Neural progenitor cell (in vitro differentiated cells): Measurements from ENCODE around the gene TSPAN32. TPM values are rescaled to one million over a fixed set of nuclear protein-coding genes. Genes with fewer than 3 reads are reported as not detected.

Experiments used
- DNase-seq: peaks from one replicate; pipeline ENCODE4 v3.0.0-alpha.2; 2016; ENCODE audit warnings: low spot score
- H2AFZ ChIP-seq: fragments of 200-600 bp; sonication (generic); replicated peaks from 2 replicates; pipeline ENCODE4 v1.6.1; 2016; ENCODE audit warnings: antibody characterized with exemption
- H3F3A ChIP-seq: fragments of 200-600 bp; sonication (generic); 2 replicates; pipeline ENCODE4 v1.6.1; 2016; ENCODE audit warnings: antibody characterized with exemption, low read depth
- H3K27ac ChIP-seq: fragments of 200-600 bp; sonication (generic); 2 replicates; pipeline ENCODE4 v1.5.1; 2016; ENCODE audit warnings: mild to moderate bottlenecking
- H3K27me3 ChIP-seq: fragments of 200-600 bp; sonication (generic); 2 replicates; pipeline ENCODE4 v1.6.1; 2016; ENCODE audit warnings: mild to moderate bottlenecking, moderate library complexity
- H3K36me3 ChIP-seq: fragments of 200-600 bp; sonication (generic); 2 replicates; pipeline ENCODE4 v1.5.1; 2016
- H3K4me1 ChIP-seq: fragments of 200-600 bp; sonication (generic); 2 replicates; pipeline ENCODE4 v1.6.1; 2016; ENCODE audit warnings: mixed run types
- H3K4me2 ChIP-seq: fragments of 200-600 bp; sonication (generic); 2 replicates; pipeline ENCODE4 v1.6.1; 2016
- H3K4me3 ChIP-seq: fragments of 200-600 bp; sonication (generic); 2 replicates; pipeline ENCODE4 v1.5.1; 2016
- H3K79me2 ChIP-seq: fragments of 200-600 bp; sonication (generic); 2 replicates; pipeline ENCODE4 v1.6.1; 2016; ENCODE audit warnings: low read depth
- H3K9ac ChIP-seq: fragments of 200-600 bp; sonication (generic); 2 replicates; pipeline ENCODE4 v1.6.1; 2016
- H3K9me3 ChIP-seq: fragments of 200-600 bp; sonication (generic); 2 replicates; pipeline ENCODE4 v1.5.1; 2016; ENCODE audit warnings: low read depth
- H4K20me1 ChIP-seq: fragments of 200-600 bp; sonication (generic); 2 replicates; pipeline ENCODE4 v1.6.1; 2016; ENCODE audit warnings: low read depth
- H3K27ac Mint-ChIP-seq: 3 replicates; pipeline ENCODE4 v1.8.0; 2021; ENCODE audit warnings: mixed read lengths
- H3K27me3 Mint-ChIP-seq: 2 replicates; pipeline ENCODE4 v1.8.0; 2022; ENCODE audit warnings: low read depth, mild to moderate bottlenecking, inconsistent platforms, moderate library complexity, mixed read lengths; ENCODE audit not compliant: insufficient read depth
- H3K36me3 Mint-ChIP-seq: 3 replicates; pipeline ENCODE4 v1.8.0; 2021; ENCODE audit warnings: mixed read lengths
- H3K4me1 Mint-ChIP-seq: 3 replicates; pipeline ENCODE4 v1.8.0; 2021; ENCODE audit warnings: mixed read lengths
- H3K4me3 Mint-ChIP-seq: 3 replicates; pipeline ENCODE4 v1.8.0; 2021; ENCODE audit warnings: mild to moderate bottlenecking, moderate library complexity, mixed read lengths
- H3K9me3 Mint-ChIP-seq: 3 replicates; pipeline ENCODE4 v1.8.0; 2020; ENCODE audit warnings: mixed read lengths
- EZH2 ChIP-seq: fragments of 200-600 bp; sonication (generic); IDR thresholded peaks from 2 replicates; pipeline ENCODE4 v1.6.1; 2017; ENCODE audit warnings: antibody characterized with exemption, mild to moderate bottlenecking, moderate library complexity
- EZH2phosphoT487 ChIP-seq: fragments of 200-600 bp; sonication (generic); IDR thresholded peaks from 2 replicates; pipeline ENCODE4 v1.6.1; 2017; ENCODE audit warnings: antibody characterized with exemption
- total RNA-seq: library from RNA; depleted of rRNA; stranded (reverse); fragments of >200 nt; gene quantifications from 2 replicates; pipeline ENCODE4 v1.2.3, GENCODE V29; 2015; ENCODE audit warnings: low replicate concordance
- TF ChIP-seq, protein P1 (sequence below): fragments of 200-600 bp; sonication (generic); IDR thresholded peaks from 2 replicates; pipeline ENCODE4 v1.5.1; 2017; ENCODE audit warnings: antibody characterized with exemption, mild to moderate bottlenecking

TSPAN32 gene
- total RNA-seq, 1 donor from 2014 or later: not detected

DNA sequence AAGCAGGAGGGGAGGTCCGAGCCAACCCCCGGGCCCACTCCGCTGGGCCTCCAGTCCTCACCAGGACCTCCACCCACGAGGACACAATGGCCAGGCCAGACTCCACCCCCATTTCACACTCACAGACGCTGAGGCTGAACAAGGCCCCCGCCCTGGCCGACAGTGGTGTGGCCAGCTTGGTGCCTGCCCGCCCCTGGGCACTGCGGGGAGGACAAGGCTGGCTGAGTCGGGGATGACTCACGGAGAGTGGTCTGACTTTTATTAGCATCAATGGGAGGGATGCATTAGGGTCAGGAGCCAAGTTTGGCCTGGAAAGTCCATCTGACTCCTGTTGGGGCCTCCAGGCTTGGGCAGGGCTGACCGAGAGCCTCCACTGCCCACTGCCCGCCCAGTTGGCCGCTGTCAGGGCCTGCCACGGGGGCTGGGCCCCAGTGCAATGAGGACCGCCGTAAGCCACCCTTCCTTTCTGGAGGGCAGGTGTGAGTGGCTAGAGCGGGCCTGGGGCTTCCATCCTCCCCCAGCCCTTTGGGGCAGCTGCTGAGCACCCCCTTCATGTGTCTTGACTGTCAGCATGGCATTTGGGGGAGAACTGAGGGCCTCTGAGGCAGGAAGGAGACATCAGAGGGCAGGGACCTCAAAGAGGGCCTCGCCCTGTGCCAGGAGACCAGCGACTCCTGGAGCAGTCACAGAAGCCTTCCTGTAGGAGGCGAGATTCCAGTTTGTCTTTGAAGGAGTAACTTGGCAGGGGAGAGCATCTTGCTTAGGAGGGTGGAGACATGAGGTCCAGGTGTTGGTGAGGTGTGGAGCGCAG is 10.6 kb downstream of the TSPAN32 start:
- TF ChIP-seq, protein P1, sequence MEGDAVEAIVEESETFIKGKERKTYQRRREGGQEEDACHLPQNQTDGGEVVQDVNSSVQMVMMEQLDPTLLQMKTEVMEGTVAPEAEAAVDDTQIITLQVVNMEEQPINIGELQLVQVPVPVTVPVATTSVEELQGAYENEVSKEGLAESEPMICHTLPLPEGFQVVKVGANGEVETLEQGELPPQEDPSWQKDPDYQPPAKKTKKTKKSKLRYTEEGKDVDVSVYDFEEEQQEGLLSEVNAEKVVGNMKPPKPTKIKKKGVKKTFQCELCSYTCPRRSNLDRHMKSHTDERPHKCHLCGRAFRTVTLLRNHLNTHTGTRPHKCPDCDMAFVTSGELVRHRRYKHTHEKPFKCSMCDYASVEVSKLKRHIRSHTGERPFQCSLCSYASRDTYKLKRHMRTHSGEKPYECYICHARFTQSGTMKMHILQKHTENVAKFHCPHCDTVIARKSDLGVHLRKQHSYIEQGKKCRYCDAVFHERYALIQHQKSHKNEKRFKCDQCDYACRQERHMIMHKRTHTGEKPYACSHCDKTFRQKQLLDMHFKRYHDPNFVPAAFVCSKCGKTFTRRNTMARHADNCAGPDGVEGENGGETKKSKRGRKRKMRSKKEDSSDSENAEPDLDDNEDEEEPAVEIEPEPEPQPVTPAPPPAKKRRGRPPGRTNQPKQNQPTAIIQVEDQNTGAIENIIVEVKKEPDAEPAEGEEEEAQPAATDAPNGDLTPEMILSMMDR: no peak
- no peak for TF ChIP-seq EZH2
- TF ChIP-seq EZH2phosphoT487: no peak
- DNase-seq: no peak
- no peak overlapping the region for H3K9ac ChIP-seq
- no peaks in the 10 kb centered on the region for H3K36me3 Mint-ChIP-seq
- H4K20me1 ChIP-seq: no peaks in the 10 kb centered on the region
- no peaks in the 10 kb centered on the region for H3K9me3 ChIP-seq
- no peaks in the 10 kb centered on the region for H3K79me2 ChIP-seq
- H3K27ac Mint-ChIP-seq: no peak overlapping the region
- no peaks in the 10 kb centered on the region for H3F3A ChIP-seq
- H3K4me2 ChIP-seq: no peak overlapping the region
- H3K27me3 ChIP-seq: no peaks in the 10 kb centered on the region
- no peak overlapping the region for H3K27ac ChIP-seq
- H3K27me3 Mint-ChIP-seq: peaks cover 3% of the 10 kb centered on the region
- H3K36me3 ChIP-seq: no peaks in the 10 kb centered on the region
- no peak overlapping the region for H2AFZ ChIP-seq
- H3K4me1 Mint-ChIP-seq: peaks cover 3% of the 10 kb centered on the region
- no peaks in the 10 kb centered on the region for H3K9me3 Mint-ChIP-seq
- H3K4me3 ChIP-seq: no peak overlapping the region
- H3K4me1 ChIP-seq: no peaks in the 10 kb centered on the region
- H3K4me3 Mint-ChIP-seq: no peak overlapping the region

- H3K36me3 Mint-ChIP-seq: no peaks in the 10 kb centered on the region
- no peaks in the 10 kb centered on the region for H3K9me3 Mint-ChIP-seq
- no peak overlapping the region for H3K4me3 Mint-ChIP-seq
- no peak for DNase-seq
- Histone ChIP-seq H3K4me3 (no peak overlapping the region), H3K9ac (no peak overlapping the region), H3K9me3 (no peaks in the 10 kb centered on the region), H3F3A (no peaks in the 10 kb centered on the region), H3K79me2 (no peaks in the 10 kb centered on the region), H4K20me1 (no peaks in the 10 kb centered on the region), H3K27ac (no peak overlapping the region), H3K27me3 (no peaks in the 10 kb centered on the region), H3K4me2 (no peak overlapping the region), H2AFZ (no peak overlapping the region), H3K36me3 (no peaks in the 10 kb centered on the region), H3K4me1 (no peaks in the 10 kb centered on the region)
- no peak overlapping the region for H3K27ac Mint-ChIP-seq
- no peaks in the 10 kb centered on the region for H3K4me1 Mint-ChIP-seq
- TF ChIP-seq, protein P1: no peak
- no peak for TF ChIP-seq EZH2
- no peak for TF ChIP-seq EZH2phosphoT487
- peaks cover 3% of the 10 kb centered on the region for H3K27me3 Mint-ChIP-seq
Observed at GRCh38 chr11:2313051-2313951, 11.5 kb downstream of the TSPAN32 start.

DNA sequence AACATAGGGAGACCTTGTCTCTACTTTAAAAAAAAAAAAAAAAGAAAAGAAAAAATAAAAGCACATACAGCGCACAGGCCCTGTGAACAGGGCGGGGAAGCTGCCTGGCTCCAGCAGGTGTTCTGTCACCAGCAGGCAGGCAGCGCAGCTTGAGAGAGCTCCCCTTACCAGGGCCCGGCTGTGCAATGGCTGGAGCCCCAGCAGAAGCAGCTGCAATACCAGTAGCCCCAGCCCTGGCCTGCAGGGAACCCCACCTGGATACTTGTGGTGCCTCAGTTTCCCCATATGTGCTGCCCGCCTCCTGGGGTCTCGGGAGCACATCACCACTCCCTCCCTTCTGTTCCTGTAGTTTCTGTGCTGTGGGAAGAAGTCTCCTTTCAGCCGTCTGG is 12.3 kb downstream of the TSPAN32 start:
- no peaks in the 10 kb centered on the region for H3K36me3 Mint-ChIP-seq
- TF ChIP-seq, protein P1: no peak
- TF ChIP-seq EZH2phosphoT487 (no peak), EZH2 (no peak)
- H3K79me2 ChIP-seq: no peaks in the 10 kb centered on the region
- H3K27ac ChIP-seq: no peak overlapping the region
- no peak overlapping the region for H3K27ac Mint-ChIP-seq
- no peaks in the 10 kb centered on the region for H3K36me3 ChIP-seq
- no peak overlapping the region for H3K4me3 ChIP-seq
- H3K9ac ChIP-seq: no peak overlapping the region
- H3K27me3 ChIP-seq: no peaks in the 10 kb centered on the region
- H3K27me3 Mint-ChIP-seq: peaks cover 3% of the 10 kb centered on the region
- DNase-seq: no peak
- no peak overlapping the region for H3K4me3 Mint-ChIP-seq
- H4K20me1 ChIP-seq: no peaks in the 10 kb centered on the region
- no peaks in the 10 kb centered on the region for H3K4me1 ChIP-seq
- no peaks in the 10 kb centered on the region for H3K9me3 ChIP-seq
- H3K4me1 Mint-ChIP-seq: no peaks in the 10 kb centered on the region
- no peak overlapping the region for H2AFZ ChIP-seq
- H3K4me2 ChIP-seq: no peak overlapping the region
- H3K9me3 Mint-ChIP-seq: no peaks in the 10 kb centered on the region
- no peaks in the 10 kb centered on the region for H3F3A ChIP-seq
